ENCODE measurements around the gene PRKCSH.

GRCh38 chr19:11457115-11457514 is 21.7 kb downstream of the PRKCSH start:
- TF ChIP-seq CTCF (IDR thresholded peaks at IDR 0.05; ENCODE audit: low read length), result no peak
- TF ChIP-seq EZH2 (IDR thresholded peaks at IDR 0.05; ENCODE audit: borderline replicate concordance, low read length), result no peak
